WTC11 (cell line): ENCODE results near the gene ATCAY. TPM values are rescaled to one million over a fixed set of nuclear protein-coding genes. Genes with fewer than 3 reads are reported as not detected.

Source experiments
- ATAC-seq: fragments of 200-7000 bp; cut with Tn5 transposase; 2 replicates; pipeline ENCODE4 v1.10.0; 2021; ENCODE audit warnings: mild to moderate bottlenecking, moderate library complexity
- CTCF ChIA-PET: fragments of 300-600 bp; sonication (Branson Sonifier 250); formaldehyde crosslinking; loops from one replicate; lab custom pipeline; 2021; ENCODE audit warnings: antibody characterized with exemption; lab: Charles Lee
- POLR2A ChIA-PET: fragments of 350-600 bp; sonication (Branson Sonifier 250); formaldehyde crosslinking; loops from one replicate; lab custom pipeline; 2021; ENCODE audit warnings: antibody characterized with exemption; lab: Charles Lee
- DNase-seq: peaks from one replicate; pipeline ENCODE4 v3.0.0; 2021; ENCODE audit warnings: low spot score
- H3K27ac Mint-ChIP-seq: 2 replicates; pipeline ENCODE4 v1.8.0; 2021; ENCODE audit warnings: mixed read lengths
- H3K27me3 Mint-ChIP-seq: 2 replicates; pipeline ENCODE4 v1.8.0; 2021; ENCODE audit warnings: low read depth, mild to moderate bottlenecking, moderate library complexity, mixed read lengths
- H3K36me3 Mint-ChIP-seq: 2 replicates; pipeline ENCODE4 v1.8.0; 2021; ENCODE audit warnings: mixed read lengths
- H3K4me1 Mint-ChIP-seq: 2 replicates; pipeline ENCODE4 v1.8.0; 2022; ENCODE audit warnings: mixed read lengths
- H3K4me3 Mint-ChIP-seq: 2 replicates; pipeline ENCODE4 v1.8.0; 2021; ENCODE audit warnings: mild to moderate bottlenecking, moderate library complexity, mixed read lengths
- H3K9me3 Mint-ChIP-seq: 2 replicates; pipeline ENCODE4 v1.8.0; 2021; ENCODE audit warnings: mixed read lengths
- ARID4B ChIP-seq: sonication (generic); formaldehyde crosslinking; IDR thresholded peaks from 2 replicates; pipeline ENCODE4 v1.8.0; 2023; ENCODE audit warnings: missing genetic modification reagents, mild to moderate bottlenecking, borderline replicate concordance
- CBFB ChIP-seq: sonication (generic); formaldehyde crosslinking; IDR thresholded peaks from 2 replicates; pipeline ENCODE4 v1.8.1; 2022; ENCODE audit warnings: mild to moderate bottlenecking, low read depth, missing genetic modification reagents
- CDX4 ChIP-seq: fragments of 250-450 bp; sonication (Bioruptor Pico); IDR thresholded peaks from 2 replicates; pipeline ENCODE4 v1.9.0; 2021; ENCODE audit warnings: moderate library complexity, mild to moderate bottlenecking, inconsistent platforms, borderline replicate concordance
- CREM ChIP-seq: sonication (generic); formaldehyde crosslinking; IDR thresholded peaks from 2 replicates; pipeline ENCODE4 v1.8.1; 2022; ENCODE audit warnings: mild to moderate bottlenecking, missing genetic modification reagents, moderate library complexity
- CTCF ChIP-seq: fragments of 200-600 bp; IDR thresholded peaks from 2 replicates; pipeline ENCODE4 v1.8.0; 2022; ENCODE audit warnings: antibody characterized with exemption
- FOXP1 ChIP-seq: sonication (generic); formaldehyde crosslinking; IDR thresholded peaks from 2 replicates; pipeline ENCODE4 v1.8.0; 2022; ENCODE audit warnings: missing genetic modification reagents, mild to moderate bottlenecking, moderate library complexity, borderline replicate concordance
- GABPB1 ChIP-seq: sonication (generic); formaldehyde crosslinking; IDR thresholded peaks from 2 replicates; pipeline ENCODE4 v1.8.1; 2023; ENCODE audit warnings: mild to moderate bottlenecking, missing genetic modification reagents
- HMGXB4 ChIP-seq: sonication (generic); formaldehyde crosslinking; IDR thresholded peaks from 2 replicates; pipeline ENCODE4 v1.8.1; 2023; ENCODE audit warnings: mild to moderate bottlenecking, moderate library complexity, missing genetic modification reagents
- IRF1 ChIP-seq: sonication (generic); formaldehyde crosslinking; IDR thresholded peaks from 2 replicates; pipeline ENCODE4 v1.8.0; 2023; ENCODE audit warnings: missing genetic modification reagents
- JAZF1 ChIP-seq: fragments of 250-450 bp; sonication (Bioruptor Pico); IDR thresholded peaks from 2 replicates; pipeline ENCODE4 v1.9.0; 2021; ENCODE audit warnings: moderate library complexity, mild to moderate bottlenecking, inconsistent platforms
- JUN ChIP-seq: sonication (generic); formaldehyde crosslinking; IDR thresholded peaks from 2 replicates; pipeline ENCODE4 v1.8.0; 2023; ENCODE audit warnings: mild to moderate bottlenecking, missing genetic modification reagents
- MXD4 ChIP-seq: fragments of 250-450 bp; sonication (Bioruptor Pico); IDR thresholded peaks from 2 replicates; pipeline ENCODE4 v1.8.0; 2021; ENCODE audit warnings: mild to moderate bottlenecking, moderate library complexity, borderline replicate concordance
- NR1H2 ChIP-seq: sonication (generic); formaldehyde crosslinking; IDR thresholded peaks from 2 replicates; pipeline ENCODE4 v1.9.0; 2021; ENCODE audit warnings: mild to moderate bottlenecking, moderate library complexity, missing genetic modification reagents
- PREB ChIP-seq: sonication (generic); formaldehyde crosslinking; IDR thresholded peaks from 2 replicates; pipeline ENCODE4 v1.8.1; 2022; ENCODE audit warnings: mild to moderate bottlenecking, missing genetic modification reagents, moderate library complexity, borderline replicate concordance
- PRRX2 ChIP-seq: fragments of 250-450 bp; sonication (Bioruptor Pico); IDR thresholded peaks from 2 replicates; pipeline ENCODE4 v1.8.0; 2021; ENCODE audit warnings: mild to moderate bottlenecking
- SMAD3 ChIP-seq: sonication (generic); formaldehyde crosslinking; IDR thresholded peaks from 2 replicates; pipeline ENCODE4 v1.8.0; 2022; ENCODE audit warnings: missing genetic modification reagents, mild to moderate bottlenecking, borderline replicate concordance
- SMAD4 ChIP-seq: sonication (generic); formaldehyde crosslinking; IDR thresholded peaks from 2 replicates; pipeline ENCODE4 v1.8.0; 2022; ENCODE audit warnings: mild to moderate bottlenecking, missing genetic modification reagents
- ZNF263 ChIP-seq: sonication (generic); formaldehyde crosslinking; IDR thresholded peaks from 2 replicates; pipeline ENCODE4 v1.8.1; 2022; ENCODE audit warnings: low read depth, mild to moderate bottlenecking, moderate library complexity, missing genetic modification reagents
- ZNF317 ChIP-seq: sonication (generic); formaldehyde crosslinking; IDR thresholded peaks from 2 replicates; pipeline ENCODE4 v1.8.1; 2023; ENCODE audit warnings: low read depth, mild to moderate bottlenecking, moderate library complexity, missing genetic modification reagents, borderline replicate concordance
- ZNF671 ChIP-seq: fragments of 250-450 bp; sonication (Bioruptor Pico); IDR thresholded peaks from 2 replicates; pipeline ENCODE4 v1.8.0; 2021; ENCODE audit warnings: mild to moderate bottlenecking
- total RNA-seq: library from RNA; stranded (reverse); gene quantifications from 3 replicates; pipeline ENCODE4 v1.2.3, GENCODE V29; 2021

ATCAY gene
- total RNA-seq, 1 experiment from 2014 or later = 23.5 TPM

- no peak for TF ChIP-seq PRRX2 (CRISPR knock-in tag)
- no peak for TF ChIP-seq CBFB
- no peak for TF ChIP-seq ZNF317 (CRISPR knock-in tag)
- no peak for TF ChIP-seq CDX4 (CRISPR knock-in tag)
- TF ChIP-seq IRF1 (CRISPR knock-in tag) = no peak
- TF ChIP-seq SMAD4 (CRISPR knock-in tag) = no peak
- no peak for TF ChIP-seq MXD4 (CRISPR knock-in tag)
- TF ChIP-seq NR1H2 (CRISPR knock-in tag) = no peak
- no peak for TF ChIP-seq FOXP1 (CRISPR knock-in tag)
These were observed 48.5 kb upstream of the ATCAY start (continued) for GRCh38 chr19:3832001-3832400.

- ATAC-seq (no peak), DNase-seq (no peak)
- Mint-ChIP-seq H3K4me3 (no peak overlapping the region), H3K27ac (no peak overlapping the region), H3K27me3 (peaks cover 8% of the 10 kb centered on the region), H3K4me1 (no peaks in the 10 kb centered on the region), H3K9me3 (peaks cover 16% of the 10 kb centered on the region), H3K36me3 (peaks cover 11% of the 10 kb centered on the region)
- TF ChIP-seq GABPB1 (no peak), ZNF263 (no peak), ZNF671 (CRISPR knock-in tag) (no peak), PREB (CRISPR knock-in tag) (no peak), ARID4B (CRISPR knock-in tag) (no peak), CREM (CRISPR knock-in tag) (no peak), SMAD3 (CRISPR knock-in tag) (no peak), JUN (CRISPR knock-in tag) (no peak), JAZF1 (CRISPR knock-in tag) (no peak), HMGXB4 (CRISPR knock-in tag) (no peak), CTCF (no peak)
- ChIA-PET POLR2A (no interaction called here), CTCF (interaction anchor here (3.4 kb wide), 1 partner anchor 12 kb away, joined by 19 read pairs; no protein-coding TSS in a partner anchor)
These were observed 46.7 kb upstream of the ATCAY start for GRCh38 chr19:3833578-3834348.
